Stimulated activated CD4-positive, alpha-beta T cell treated with anti-CD3 and anti-CD28 coated beads, TNF-alpha, amount 100 ng/mL, for 1 hour (primary cell): ENCODE data around the gene EPHB1.
A peak's percentile ranks its signal among the peaks of the same experiment; 100 is the strongest.

Source experiments
- DNase-seq, 3 donors: peaks; one replicate each; pipeline ENCODE4 v3.0.0-alpha.2; 2020; ENCODE audit warnings: low read depth in 3 of 3, low spot score in 1 of 3

The EPHB1 gene

GRCh38 chr3:134794950-134795745 is at the start of gene EPHB1:
EPHB1 (plus strand) TSS chr3:134795260.
- peak in 2 of 3 donors; percentile 6 to 42 for DNase-seq

GRCh38 chr3:134748698-134749097 is 46.4 kb upstream of the EPHB1 start:
- DNase-seq = no peak

GRCh38 chr3:134749174-134749573 is 45.9 kb upstream of the EPHB1 start:
- no peak for DNase-seq

GRCh38 chr3:134749802-134750553 is 45.1 kb upstream of the EPHB1 start:
- no peak for DNase-seq

- DNase-seq = no peak
Observed at GRCh38 chr3:134751831-134752230, 43.2 kb upstream of the EPHB1 start.

- no peak for DNase-seq
Observed at GRCh38 chr3:134752761-134753461, 42.1 kb upstream of the EPHB1 start.

- no peak for DNase-seq
Observed at GRCh38 chr3:134753999-134754742, 40.9 kb upstream of the EPHB1 start.

GRCh38 chr3:134754768-134755559 is 40.1 kb upstream of the EPHB1 start:
- no peak for DNase-seq

- DNase-seq = no peak
Observed at GRCh38 chr3:134755821-134756220, 39.2 kb upstream of the EPHB1 start.

- no peak for DNase-seq
Observed at GRCh38 chr3:134757549-134758069, 37.5 kb upstream of the EPHB1 start.

- no peak for DNase-seq
Observed at GRCh38 chr3:134761213-134761612, 33.8 kb upstream of the EPHB1 start.

- DNase-seq = no peak
Observed at GRCh38 chr3:134762016-134762415, 33.0 kb upstream of the EPHB1 start.

- no peak for DNase-seq
Observed at GRCh38 chr3:134765468-134765867, 29.6 kb upstream of the EPHB1 start.

GRCh38 chr3:134766290-134766689 is 28.8 kb upstream of the EPHB1 start:
- DNase-seq = no peak

GRCh38 chr3:134768116-134768515 is 26.9 kb upstream of the EPHB1 start:
- DNase-seq = no peak

GRCh38 chr3:134768837-134769236 is 26.2 kb upstream of the EPHB1 start:
- DNase-seq = no peak

GRCh38 chr3:134769287-134769868 is 25.7 kb upstream of the EPHB1 start:
- no peak for DNase-seq

GRCh38 chr3:134772011-134772410 is 23.0 kb upstream of the EPHB1 start:
- no peak for DNase-seq

GRCh38 chr3:134772591-134772990 is 22.5 kb upstream of the EPHB1 start:
- no peak for DNase-seq

- no peak for DNase-seq
Observed at GRCh38 chr3:134775831-134776230, 19.2 kb upstream of the EPHB1 start.
